ENCODE data around the gene ACOT7.

The ACOT7 gene

GRCh38 chr1:6280761-6281451, 112.7 kb downstream of the ACOT7 start:
- DNase-seq, result peak; percentile 82

DNA sequence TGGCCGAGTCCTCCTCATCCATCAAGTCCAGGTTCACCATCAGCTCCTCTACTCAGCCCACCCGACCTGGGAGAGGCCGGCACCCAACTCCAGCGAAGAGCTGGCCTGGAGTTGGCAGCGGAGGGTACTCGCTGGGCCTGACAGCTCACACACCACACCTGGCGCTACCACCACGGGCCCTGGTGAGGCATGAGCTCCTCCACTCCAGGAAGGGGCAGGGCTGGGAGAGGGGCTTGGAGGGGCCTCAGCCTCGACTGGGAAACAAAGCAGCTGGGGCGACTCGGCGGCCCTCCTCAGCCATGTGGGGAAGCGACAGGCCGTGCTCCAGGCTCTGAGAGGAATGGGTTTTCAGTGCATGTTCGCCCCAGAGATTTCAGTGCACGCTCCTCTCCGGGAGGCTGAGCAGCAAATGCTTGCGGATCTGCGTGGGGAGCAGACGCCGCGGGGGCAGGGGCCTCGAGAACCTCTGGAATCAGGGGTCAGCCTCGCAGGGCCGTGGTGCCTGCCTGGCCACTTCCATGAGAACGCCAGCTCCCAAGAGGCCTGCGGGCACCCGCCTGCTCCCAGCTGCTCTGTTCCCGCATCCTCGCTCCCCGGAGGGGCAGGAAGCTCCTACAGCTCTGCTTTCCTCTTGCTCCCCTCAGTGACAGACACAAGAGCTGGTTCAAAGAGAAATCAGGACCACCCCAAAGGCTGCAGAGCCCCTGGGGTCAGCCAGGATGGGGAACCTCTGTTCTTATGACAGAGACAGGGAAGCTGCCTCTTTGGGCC, 113.8 kb downstream of the ACOT7 start:
- DNase-seq, result no peak

- DNase-seq, result no peak
Observed at GRCh38 chr1:6279066-6279465, 114.5 kb downstream of the ACOT7 start.

DNA sequence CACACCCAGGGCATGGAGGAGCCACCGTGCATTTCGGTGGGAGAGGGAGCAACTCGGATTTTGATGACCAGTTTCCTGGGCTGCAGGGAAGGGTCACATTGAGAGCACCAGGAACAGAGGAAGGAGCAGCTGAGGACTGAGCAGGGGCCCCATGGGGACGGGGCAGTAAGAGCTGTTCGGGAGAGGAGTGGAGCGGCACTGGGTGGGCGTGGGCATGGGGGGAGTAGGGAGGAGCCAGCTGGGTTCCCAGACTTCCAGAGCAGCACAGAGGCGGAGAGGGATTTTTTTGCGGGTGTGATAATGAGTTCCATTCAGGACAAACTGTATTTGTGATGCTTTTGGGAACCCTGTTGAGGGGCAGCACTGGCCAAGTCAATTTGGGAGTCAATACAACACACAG, 115.3 kb downstream of the ACOT7 start:
- DNase-seq, result no peak

GRCh38 chr1:6276811-6277555, 116.6 kb downstream of the ACOT7 start:
- DNase-seq, result no peak

GRCh38 chr1:6275826-6276782, 117.5 kb downstream of the ACOT7 start:
- DNase-seq, result no peak

DNA sequence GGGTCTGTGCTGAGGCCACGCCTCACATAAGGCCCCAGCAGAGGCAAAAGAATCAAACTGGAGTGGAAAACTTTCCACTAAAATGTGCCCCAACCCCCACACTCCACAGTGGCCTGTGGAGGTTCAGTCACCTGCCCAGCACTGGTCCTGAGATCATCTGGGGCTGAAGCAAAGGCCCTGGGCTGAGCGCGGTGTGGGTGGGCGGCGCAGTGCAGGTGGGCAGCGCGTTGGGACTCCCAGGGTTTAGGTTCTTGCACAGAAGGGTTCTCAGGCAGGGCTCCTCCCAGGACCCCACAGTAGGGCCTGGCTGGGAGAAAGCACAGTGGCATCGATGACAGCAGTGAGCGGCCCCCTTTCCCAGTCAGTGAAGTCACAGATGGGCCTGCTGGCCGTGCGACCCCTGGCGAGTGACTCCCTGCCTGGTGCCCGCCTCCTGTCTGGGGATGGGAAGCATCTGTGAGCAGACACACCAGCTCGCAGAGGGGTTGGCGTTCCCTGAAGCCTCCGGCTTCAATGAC, 118.9 kb downstream of the ACOT7 start:
- DNase-seq, result no peak

- no peak for DNase-seq
Observed at GRCh38 chr1:6274102-6274501, 119.5 kb downstream of the ACOT7 start.

DNA sequence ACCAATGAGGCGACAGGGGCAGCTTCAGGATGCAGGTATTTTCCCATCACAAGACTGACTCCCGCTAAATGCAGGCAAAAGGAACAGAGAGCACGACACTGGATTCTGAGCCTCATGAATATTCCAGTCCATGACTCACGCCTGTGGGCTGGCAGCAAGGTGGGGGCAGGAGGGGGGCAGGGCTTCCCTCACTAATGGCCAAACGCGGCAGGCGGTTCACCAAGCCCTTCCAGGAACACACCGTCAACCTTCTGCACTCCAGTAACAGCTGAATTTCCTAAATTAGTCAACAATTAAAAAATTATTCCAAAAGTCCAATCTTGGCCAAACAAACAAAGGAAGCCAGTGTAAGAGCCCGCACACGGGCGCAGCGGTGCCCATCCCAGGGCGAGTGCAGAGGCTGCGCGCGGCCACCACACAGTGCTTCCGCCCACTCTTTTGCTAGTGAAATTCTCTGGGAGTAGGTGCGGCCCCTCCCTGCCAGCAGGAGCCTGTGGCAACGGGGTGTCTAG, 120.1 kb downstream of the ACOT7 start:
- peak; percentile 87 for DNase-seq

- DNase-seq, result no peak
Observed at GRCh38 chr1:6272868-6273267, 120.7 kb downstream of the ACOT7 start.

DNA sequence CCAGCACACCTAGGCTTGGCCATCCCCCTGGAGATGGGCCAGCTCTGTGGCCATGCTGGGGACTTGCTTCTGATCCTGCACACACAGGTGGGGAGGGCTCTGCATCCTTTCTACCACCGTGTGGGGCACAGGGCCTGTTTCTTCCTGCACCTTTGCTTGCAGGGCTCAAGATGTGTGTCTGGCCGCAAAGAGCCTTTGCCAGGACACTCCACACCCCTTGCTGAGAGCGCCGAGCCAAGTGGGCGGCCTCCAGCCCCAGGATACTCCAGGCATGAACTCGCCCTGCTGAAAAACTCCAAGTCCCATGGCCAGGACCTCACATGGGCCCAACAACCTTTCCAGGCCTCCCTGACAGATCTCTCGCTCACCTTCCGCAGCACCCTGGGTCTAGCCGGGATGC, 121.1 kb downstream of the ACOT7 start:
- DNase-seq, result no peak

DNA sequence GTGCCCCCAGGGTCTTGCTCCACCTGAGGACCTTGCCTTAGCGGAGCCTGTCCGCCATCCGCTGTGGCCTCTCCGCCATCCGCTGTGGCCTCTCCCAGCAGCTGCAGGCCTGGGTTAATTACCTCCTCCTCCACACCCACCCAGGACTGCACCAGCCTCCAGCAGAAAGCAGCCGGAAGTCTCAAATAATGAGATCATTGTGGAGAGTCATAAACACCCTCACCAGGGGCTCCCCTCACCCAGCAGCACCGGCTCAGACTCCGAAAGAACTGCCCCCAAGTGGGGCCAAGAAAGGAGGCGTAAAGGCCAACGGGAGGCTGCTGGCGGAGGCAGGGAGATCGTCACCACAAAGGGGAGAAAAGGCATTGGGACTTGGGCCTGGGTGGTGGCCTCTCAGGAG, 122.0 kb downstream of the ACOT7 start:
- no peak for DNase-seq

- DNase-seq, result no peak
Observed at GRCh38 chr1:6271006-6271405, 122.6 kb downstream of the ACOT7 start.

DNA sequence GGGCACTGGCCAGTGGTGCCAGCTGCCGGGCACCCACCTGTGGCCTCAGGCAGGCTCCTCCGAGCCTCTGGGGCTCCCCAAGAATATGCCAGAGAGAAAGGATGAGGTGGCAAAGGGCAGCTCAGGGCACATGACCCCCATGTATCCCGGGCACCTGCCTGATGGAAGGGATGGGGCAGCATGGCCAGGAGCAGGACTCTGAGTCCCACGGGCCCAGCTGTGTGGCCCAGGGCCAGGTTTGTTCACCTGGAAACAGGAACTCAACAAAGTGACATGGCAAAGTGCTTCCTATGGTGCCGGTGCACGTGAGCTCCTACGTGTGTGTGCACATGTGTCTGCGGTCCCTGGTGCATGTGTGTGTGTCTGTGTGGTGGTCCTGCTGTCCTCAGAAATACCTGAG, 123.2 kb downstream of the ACOT7 start:
- no peak for DNase-seq

DNA sequence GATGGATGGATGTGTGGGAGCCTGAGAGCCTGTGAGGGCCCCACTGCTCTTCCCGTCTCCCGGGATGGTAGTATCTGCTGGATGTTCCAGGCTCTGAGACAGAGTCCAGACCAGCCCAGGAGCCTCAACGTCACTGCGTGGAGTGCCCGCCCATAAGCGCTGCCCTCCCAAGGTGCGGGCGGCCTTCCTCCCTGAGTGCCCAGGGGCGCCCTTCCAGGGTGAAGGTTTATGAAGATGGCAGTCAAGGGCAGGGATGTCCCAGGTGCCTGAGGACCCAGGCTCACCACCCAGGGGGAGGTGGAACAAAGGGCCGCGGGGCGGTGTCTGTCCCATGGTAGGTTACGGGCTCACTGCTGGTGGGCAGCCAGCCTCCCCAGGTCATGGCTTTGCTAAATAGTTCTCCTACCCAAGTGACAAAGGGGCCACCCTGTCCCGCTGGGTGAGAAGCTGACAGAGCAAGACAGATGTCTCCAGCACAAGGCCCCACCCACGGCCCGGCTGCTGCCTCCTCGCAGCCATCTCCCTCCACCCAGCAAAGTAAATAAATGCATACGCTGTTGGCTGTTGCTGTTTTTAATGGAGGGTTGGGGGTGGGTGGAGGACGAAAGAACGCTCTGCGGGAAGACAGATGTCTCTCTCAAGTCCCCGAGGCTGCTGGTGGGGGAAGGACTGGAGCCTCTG, 123.7 kb downstream of the ACOT7 start:
- no peak for DNase-seq

DNA sequence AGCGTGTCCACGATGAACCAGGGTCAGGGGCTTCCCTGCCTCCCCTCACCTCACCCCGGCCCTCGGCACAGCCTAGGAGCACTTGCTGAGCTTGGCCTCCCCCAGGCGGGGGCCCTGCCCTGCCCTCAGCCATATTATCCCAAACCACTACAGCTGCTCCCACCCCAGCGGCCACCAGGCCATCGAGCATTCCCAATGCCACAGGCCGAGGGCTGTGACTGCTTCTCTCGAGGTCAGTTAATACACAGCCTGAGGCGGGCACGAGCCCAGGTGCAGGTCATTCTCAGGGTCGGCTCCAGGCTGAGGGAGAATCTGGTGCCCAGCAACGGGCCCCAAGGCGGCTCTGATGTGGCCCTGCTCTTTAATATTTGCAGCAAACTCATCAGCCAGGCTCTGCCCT, 124.3 kb downstream of the ACOT7 start:
- DNase-seq, result no peak

DNA sequence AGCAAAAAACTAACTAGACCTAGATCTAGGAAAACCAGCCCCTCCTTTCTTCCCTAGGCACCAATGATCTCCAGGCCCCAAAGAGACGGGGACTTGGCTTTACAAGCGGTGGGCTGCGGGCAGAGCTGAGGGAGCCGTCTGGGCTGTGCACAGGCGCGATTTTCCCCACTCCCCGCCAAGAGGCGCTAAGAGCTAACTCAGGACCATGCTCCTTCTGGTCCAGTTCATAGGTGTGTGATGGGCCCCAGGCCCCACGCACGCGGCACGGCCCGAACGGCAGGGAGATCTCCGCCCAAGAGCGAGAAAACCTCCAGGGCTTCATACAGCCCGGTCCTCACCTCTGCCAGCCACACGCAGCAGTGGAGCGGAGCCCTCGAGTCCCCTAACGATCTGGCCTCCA, 125.2 kb downstream of the ACOT7 start:
- no peak for DNase-seq

- no peak for DNase-seq
Observed at GRCh38 chr1:6267686-6268322, 125.8 kb downstream of the ACOT7 start.

DNA sequence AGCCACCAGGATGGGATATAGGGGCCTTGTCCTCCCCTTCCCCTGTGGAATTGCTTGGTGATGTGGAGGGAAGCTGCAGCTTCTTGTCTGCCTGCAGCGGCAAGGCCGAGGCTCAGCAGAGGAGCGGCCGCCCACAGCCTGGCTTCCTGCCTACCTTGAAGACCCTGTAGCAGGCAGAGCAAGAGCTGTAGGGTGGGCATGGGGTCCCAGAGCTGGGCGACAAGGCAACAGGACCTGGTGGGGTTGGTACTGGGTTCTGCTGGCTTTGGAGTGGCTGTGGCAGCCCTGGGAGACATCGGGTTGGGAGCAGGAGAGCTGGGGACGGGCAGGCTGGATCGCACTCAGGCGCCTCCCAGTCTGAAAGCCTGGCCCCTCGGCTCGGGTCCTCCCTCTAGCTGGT, 126.9 kb downstream of the ACOT7 start:
- no peak for DNase-seq

- no peak for DNase-seq
Observed at GRCh38 chr1:6265151-6265550, 128.4 kb downstream of the ACOT7 start.

GRCh38 chr1:6263716-6264115, 129.9 kb downstream of the ACOT7 start:
- no peak for DNase-seq

Measured in islet precursor cell (in vitro differentiated cells).